Dendritic cell treated with granulocyte-macrophage colony-stimulating factor and Interleukin-4, amounts not matched to agents 40 ng/mL and 50 ng/mL, for 4 days (primary cell): ENCODE data around the gene C1orf198.

ENCODE experiments used
- H3K27ac Mint-ChIP-seq: one replicate; pipeline ENCODE4 v1.8.0; 2022; ENCODE audit warnings: mild to moderate bottlenecking, mixed read lengths
- H3K27me3 Mint-ChIP-seq: one replicate; pipeline ENCODE4 v1.8.0; 2022; ENCODE audit warnings: mild to moderate bottlenecking, mixed read lengths
- H3K36me3 Mint-ChIP-seq: one replicate; pipeline ENCODE4 v1.8.0; 2022; ENCODE audit warnings: low read depth, mixed read lengths
- H3K4me1 Mint-ChIP-seq: one replicate; pipeline ENCODE4 v1.8.0; 2022; ENCODE audit warnings: low read depth, mixed read lengths
- H3K4me3 Mint-ChIP-seq: one replicate; pipeline ENCODE4 v1.8.0; 2022; ENCODE audit warnings: mild to moderate bottlenecking, moderate library complexity, mixed read lengths
- H3K9me3 Mint-ChIP-seq: one replicate; pipeline ENCODE4 v1.8.0; 2022; ENCODE audit warnings: mixed read lengths
- intact Hi-C: fragments of 100-400 bp; cut with micrococcal nuclease; formaldehyde crosslinking; loops from one replicate; pipeline ENCODE4 v1.15.0; 2022

The C1orf198 gene

DNA sequence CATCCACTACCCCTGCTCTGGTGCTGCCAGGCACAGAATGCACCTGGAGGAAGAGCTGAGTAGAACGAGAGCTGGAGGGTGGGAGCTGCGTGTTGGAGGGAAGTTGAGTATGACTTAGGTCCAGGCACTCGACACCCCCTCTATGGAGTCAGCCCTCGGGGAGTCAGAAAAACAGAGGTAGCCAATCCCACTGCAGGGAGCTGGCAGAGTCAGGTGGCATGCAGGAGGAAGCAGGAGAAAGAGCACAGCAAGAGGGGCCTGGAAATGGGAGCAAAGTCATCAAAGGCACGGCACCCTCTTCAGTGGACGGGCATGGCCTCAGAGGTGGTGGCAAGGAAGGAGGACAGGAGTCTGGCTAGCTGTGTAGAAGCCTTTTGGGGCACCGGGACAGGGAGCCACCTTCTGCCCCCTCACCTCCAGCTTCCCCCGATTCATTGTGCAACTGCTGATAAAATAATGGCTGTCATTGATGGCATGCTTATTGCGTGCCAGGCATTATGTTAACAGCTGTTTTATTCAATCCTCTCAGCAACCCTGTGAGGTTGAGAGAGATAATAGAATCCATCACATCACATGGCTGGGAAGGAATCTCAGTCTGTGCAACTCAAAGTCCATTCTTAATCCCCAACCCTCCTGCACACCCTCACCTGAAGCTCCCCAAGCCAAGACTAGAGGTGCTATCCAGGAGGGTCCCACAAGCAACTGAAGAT, 42.0 kb downstream of the C1orf198 start:
- H3K27ac Mint-ChIP-seq: no peak overlapping the region
- intact Hi-C loops: no loop called here
- peaks cover 5% of the 10 kb centered on the region for H3K27me3 Mint-ChIP-seq
- no peaks in the 10 kb centered on the region for H3K9me3 Mint-ChIP-seq
- peaks cover 12% of the 10 kb centered on the region for H3K4me1 Mint-ChIP-seq
- no peaks in the 10 kb centered on the region for H3K36me3 Mint-ChIP-seq
- no peak overlapping the region for H3K4me3 Mint-ChIP-seq

DNA sequence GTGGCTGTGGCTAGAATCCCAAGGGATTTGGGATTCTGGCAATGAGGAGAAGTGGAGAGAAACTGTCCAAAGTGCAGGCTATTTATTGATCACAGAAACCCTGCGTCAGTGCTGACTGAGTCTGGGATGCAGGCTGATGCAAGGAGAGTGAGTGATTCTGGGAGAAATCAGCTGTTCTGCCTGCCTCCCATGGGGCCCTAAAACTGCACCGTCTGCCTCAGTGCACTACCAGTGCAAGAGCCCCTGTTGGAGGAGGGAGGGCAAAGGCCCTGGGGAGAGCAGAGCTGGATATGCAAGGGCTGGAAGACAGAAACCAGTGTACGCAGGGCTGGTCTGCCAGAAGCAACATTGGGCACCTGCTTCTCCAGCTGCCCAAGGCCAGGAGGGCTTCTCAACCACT, 42.6 kb downstream of the C1orf198 start:
- Mint-ChIP-seq H3K4me1 (peaks cover 12% of the 10 kb centered on the region), H3K36me3 (no peaks in the 10 kb centered on the region), H3K4me3 (no peak overlapping the region), H3K9me3 (no peaks in the 10 kb centered on the region), H3K27ac (no peak overlapping the region), H3K27me3 (peaks cover 5% of the 10 kb centered on the region)
- intact Hi-C loops: no loop called here

DNA sequence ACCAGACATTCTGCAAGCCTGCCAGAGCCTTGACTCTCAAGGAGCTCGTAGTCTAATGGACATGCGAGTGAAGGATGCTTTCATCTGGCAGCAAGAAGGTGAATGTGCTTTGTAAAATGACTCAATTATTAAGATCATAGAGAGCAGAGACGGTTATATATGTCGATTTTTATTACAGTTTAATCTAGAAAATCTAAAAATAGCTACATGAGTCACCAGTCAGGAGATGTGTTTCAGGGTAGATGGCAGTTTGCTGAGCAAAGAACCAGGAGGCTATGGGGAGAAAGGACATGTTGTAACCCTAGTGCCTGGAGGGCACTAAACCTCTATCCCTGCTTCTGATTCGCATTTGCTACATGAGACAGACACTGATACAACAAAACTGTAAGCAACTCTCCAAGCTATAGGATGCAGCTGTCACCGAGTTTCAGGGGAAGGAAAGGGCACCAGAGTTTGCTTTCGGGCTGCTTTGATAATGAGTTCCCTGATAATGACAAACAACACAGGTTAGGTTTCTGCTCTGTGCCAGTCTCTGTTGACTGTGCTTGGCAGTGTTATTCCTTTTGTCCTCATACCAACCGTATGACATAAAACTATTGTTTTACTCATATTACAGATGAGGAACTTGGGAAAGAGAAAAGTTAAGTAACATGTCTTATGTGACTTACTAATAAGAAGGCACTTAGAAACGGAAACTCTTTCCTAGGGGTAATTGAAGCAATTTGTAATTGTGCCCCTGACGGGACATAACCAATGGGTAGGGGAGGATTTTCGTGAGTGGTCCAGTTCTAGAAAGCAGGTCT, 43.2 kb downstream of the C1orf198 start:
- no peaks in the 10 kb centered on the region for H3K36me3 Mint-ChIP-seq
- H3K27me3 Mint-ChIP-seq: peaks cover 5% of the 10 kb centered on the region
- H3K4me3 Mint-ChIP-seq: no peak overlapping the region
- no peaks in the 10 kb centered on the region for H3K9me3 Mint-ChIP-seq
- intact Hi-C loops: no loop called here
- no peak overlapping the region for H3K27ac Mint-ChIP-seq
- peaks cover 12% of the 10 kb centered on the region for H3K4me1 Mint-ChIP-seq

GRCh38 chr1:230824551-230824918, 43.8 kb downstream of the C1orf198 start:
- Mint-ChIP-seq H3K36me3 (no peaks in the 10 kb centered on the region), H3K27me3 (peaks cover 5% of the 10 kb centered on the region), H3K9me3 (no peaks in the 10 kb centered on the region), H3K4me3 (no peak overlapping the region), H3K4me1 (peaks cover 12% of the 10 kb centered on the region), H3K27ac (no peak overlapping the region)
- intact Hi-C loops: no loop called here

DNA sequence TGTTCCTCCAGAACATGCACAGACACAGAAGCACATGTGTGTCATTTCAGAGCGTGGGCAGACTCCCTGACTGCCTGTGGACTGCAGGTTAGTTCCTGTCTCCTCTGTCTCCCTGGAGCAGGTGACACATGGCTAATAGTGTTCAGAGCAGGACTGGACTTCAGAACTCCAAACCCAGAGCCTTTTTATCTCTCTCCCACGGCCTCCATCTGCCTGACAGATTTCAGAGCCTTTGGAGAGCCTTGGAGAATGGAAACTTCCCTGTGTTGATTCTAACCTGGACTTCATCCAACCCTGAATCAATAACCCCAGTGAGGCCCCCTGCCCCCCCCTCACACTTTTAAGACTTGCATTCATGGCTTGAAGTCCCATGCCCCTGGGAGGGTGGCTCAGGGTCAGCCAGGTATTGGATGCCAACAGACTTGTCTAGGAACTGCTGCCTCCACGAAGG, 44.4 kb downstream of the C1orf198 start:
- Mint-ChIP-seq H3K4me1 (peaks cover 12% of the 10 kb centered on the region), H3K4me3 (no peak overlapping the region), H3K9me3 (no peaks in the 10 kb centered on the region), H3K27me3 (peaks cover 5% of the 10 kb centered on the region), H3K27ac (no peak overlapping the region), H3K36me3 (no peaks in the 10 kb centered on the region)
- intact Hi-C loops: no loop called here

- H3K36me3 Mint-ChIP-seq: no peaks in the 10 kb centered on the region
- no peak overlapping the region for H3K4me3 Mint-ChIP-seq
- H3K27me3 Mint-ChIP-seq: peaks cover 5% of the 10 kb centered on the region
- H3K9me3 Mint-ChIP-seq: no peaks in the 10 kb centered on the region
- H3K4me1 Mint-ChIP-seq: peaks cover 12% of the 10 kb centered on the region
- intact Hi-C loops: no loop called here
- H3K27ac Mint-ChIP-seq: no peak overlapping the region
Observed at GRCh38 chr1:230823426-230823825, 44.9 kb downstream of the C1orf198 start.

DNA sequence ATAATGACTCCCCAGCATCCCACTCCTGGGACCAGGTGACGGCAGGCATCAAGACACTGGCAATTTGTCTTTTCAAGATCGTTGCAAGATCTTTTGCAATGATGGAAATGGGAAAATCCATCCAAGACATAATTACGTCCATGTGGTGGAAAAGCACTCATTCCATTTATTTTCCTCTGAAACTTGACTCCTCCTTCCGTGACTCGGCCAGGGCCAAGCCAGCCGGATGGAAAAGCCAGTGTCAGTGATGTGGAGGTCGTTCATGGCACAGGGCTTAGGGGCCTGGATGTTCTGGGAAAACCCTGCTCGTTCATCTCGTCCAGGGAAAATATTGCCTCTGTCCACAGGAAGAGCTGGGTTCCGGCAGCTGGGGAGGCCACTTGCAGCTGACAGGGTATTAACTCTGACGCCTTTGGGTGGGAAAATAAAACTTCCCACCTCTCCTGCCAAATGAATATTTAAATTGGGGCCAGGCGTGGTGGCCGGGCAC, 46.2 kb downstream of the C1orf198 start:
- H3K36me3 Mint-ChIP-seq: no peaks in the 10 kb centered on the region
- H3K27me3 Mint-ChIP-seq: peaks cover 8% of the 10 kb centered on the region
- intact Hi-C loops: no loop called here
- no peak overlapping the region for H3K4me3 Mint-ChIP-seq
- H3K4me1 Mint-ChIP-seq: peaks cover 12% of the 10 kb centered on the region
- H3K27ac Mint-ChIP-seq: no peak overlapping the region
- no peaks in the 10 kb centered on the region for H3K9me3 Mint-ChIP-seq

DNA sequence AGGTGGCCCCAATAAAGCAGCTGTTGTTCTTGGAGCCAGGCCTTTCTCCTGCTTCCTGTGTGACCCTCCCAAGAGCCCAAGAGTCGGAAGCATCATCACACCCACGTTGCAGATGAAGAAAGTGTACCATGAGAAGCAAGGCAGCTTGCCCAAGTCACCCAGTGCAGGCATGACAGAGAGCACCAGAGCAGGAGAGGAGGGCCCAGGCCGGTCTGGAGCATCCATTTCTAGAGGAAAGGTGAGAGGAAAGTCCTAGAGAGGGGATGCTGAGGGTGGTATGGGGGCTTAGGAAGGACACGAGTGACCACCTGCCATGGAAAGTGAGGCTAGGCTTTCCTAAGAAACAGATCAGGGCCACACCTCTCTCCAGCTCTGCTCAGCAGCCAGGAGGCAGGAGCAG, 47.0 kb downstream of the C1orf198 start:
- peaks cover 8% of the 10 kb centered on the region for H3K27me3 Mint-ChIP-seq
- intact Hi-C loops: no loop called here
- H3K4me3 Mint-ChIP-seq: no peak overlapping the region
- H3K9me3 Mint-ChIP-seq: no peaks in the 10 kb centered on the region
- peaks cover 12% of the 10 kb centered on the region for H3K4me1 Mint-ChIP-seq
- no peaks in the 10 kb centered on the region for H3K36me3 Mint-ChIP-seq
- H3K27ac Mint-ChIP-seq: no peak overlapping the region

DNA sequence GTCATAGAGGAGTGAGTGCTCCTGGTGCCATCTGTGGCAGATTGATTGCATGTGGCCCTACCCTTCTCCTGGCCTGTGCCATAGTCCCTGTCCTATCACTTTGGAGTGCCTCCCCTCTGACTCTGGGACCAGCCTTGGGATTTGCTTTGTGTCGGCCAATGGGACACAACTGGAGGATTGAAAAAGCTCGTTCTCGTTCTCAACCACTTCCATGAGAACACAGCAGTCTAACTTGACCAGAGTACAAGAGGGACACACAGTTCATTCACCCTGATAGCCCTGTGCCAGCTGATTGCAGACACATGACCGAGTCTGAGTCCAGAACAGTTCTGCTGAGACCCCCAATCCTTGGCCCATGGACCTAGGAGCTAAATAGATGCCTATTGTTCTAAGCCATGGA, 47.8 kb downstream of the C1orf198 start:
- H3K9me3 Mint-ChIP-seq: no peaks in the 10 kb centered on the region
- H3K27ac Mint-ChIP-seq: no peak overlapping the region
- H3K27me3 Mint-ChIP-seq: peaks cover 5% of the 10 kb centered on the region
- H3K36me3 Mint-ChIP-seq: no peaks in the 10 kb centered on the region
- H3K4me1 Mint-ChIP-seq: peaks cover 9% of the 10 kb centered on the region
- H3K4me3 Mint-ChIP-seq: no peak overlapping the region
- intact Hi-C loops: no loop called here

GRCh38 chr1:230819976-230820375, 48.3 kb downstream of the C1orf198 start:
- Mint-ChIP-seq H3K36me3 (no peaks in the 10 kb centered on the region), H3K9me3 (no peaks in the 10 kb centered on the region), H3K4me3 (no peak overlapping the region), H3K4me1 (peaks cover 6% of the 10 kb centered on the region), H3K27ac (no peak overlapping the region), H3K27me3 (peaks cover 5% of the 10 kb centered on the region)
- intact Hi-C loops: no loop called here

DNA sequence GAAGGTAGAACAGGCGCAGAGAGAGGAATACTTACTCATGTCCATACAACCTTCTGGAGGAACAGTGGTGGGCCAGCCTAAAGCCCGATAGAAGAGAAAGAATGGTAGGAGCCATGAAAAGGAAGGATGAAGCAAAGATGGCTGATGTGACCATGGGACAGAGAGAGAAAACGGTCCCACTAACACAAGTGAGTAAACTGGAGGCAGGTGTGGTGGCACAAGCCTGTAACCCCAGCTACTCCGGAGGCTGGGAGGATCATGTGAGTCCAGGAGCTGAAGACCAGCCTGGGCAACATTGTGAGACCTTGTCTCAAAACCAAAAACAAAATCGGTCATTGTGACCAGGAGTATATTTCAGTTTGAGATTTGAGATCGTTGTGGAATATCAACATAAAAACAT, 49.4 kb downstream of the C1orf198 start:
- no peaks in the 10 kb centered on the region for H3K4me1 Mint-ChIP-seq
- H3K4me3 Mint-ChIP-seq: no peak overlapping the region
- no peak overlapping the region for H3K27ac Mint-ChIP-seq
- peaks cover 5% of the 10 kb centered on the region for H3K27me3 Mint-ChIP-seq
- peaks cover 5% of the 10 kb centered on the region for H3K9me3 Mint-ChIP-seq
- H3K36me3 Mint-ChIP-seq: no peaks in the 10 kb centered on the region
- intact Hi-C loops: no loop called here

- intact Hi-C loops: no loop called here
- Mint-ChIP-seq H3K9me3 (peaks cover 10% of the 10 kb centered on the region), H3K36me3 (no peaks in the 10 kb centered on the region), H3K4me3 (no peak overlapping the region), H3K27me3 (peaks cover 5% of the 10 kb centered on the region), H3K27ac (no peak overlapping the region), H3K4me1 (no peaks in the 10 kb centered on the region)
Observed at GRCh38 chr1:230818367-230818766, 50.0 kb downstream of the C1orf198 start.

DNA sequence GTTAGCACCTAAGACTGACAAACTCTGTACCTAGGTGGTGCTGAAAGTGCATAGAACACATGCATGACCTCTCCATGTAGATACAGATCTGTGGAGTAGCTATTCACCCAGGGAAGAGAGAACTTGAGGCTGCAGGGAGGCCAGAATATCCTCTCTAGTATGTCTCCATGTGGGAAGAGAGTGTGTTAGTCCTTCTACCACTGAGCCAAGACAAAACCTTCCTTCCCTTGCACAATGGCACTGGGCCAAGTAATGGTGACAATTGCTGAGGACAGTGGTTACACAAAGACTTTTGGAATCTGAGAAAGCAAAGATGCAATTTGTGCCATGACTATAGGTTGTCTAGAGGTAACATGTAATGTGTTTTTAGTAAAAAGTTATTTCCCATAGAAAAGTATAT, 52.3 kb downstream of the C1orf198 start:
- H3K9me3 Mint-ChIP-seq: peaks cover 23% of the 10 kb centered on the region
- no peaks in the 10 kb centered on the region for H3K4me1 Mint-ChIP-seq
- intact Hi-C loops: no loop called here
- no peak overlapping the region for H3K27ac Mint-ChIP-seq
- no peaks in the 10 kb centered on the region for H3K36me3 Mint-ChIP-seq
- H3K4me3 Mint-ChIP-seq: no peak overlapping the region
- peaks cover 3% of the 10 kb centered on the region for H3K27me3 Mint-ChIP-seq

GRCh38 chr1:230814949-230815692, 53.2 kb downstream of the C1orf198 start:
- Mint-ChIP-seq H3K27me3 (peaks cover 3% of the 10 kb centered on the region), H3K36me3 (no peaks in the 10 kb centered on the region), H3K4me1 (no peaks in the 10 kb centered on the region), H3K4me3 (no peak overlapping the region), H3K27ac (no peak overlapping the region), H3K9me3 (peaks cover 23% of the 10 kb centered on the region)
- intact Hi-C loops: no loop called here
